WTC11 (cell line): Measurements from ENCODE around the gene CIDEC.

Experiments
- CBFB ChIP-seq: sonication (generic); formaldehyde crosslinking; IDR thresholded peaks from 2 replicates; pipeline ENCODE4 v1.8.1; 2022; ENCODE audit warnings: mild to moderate bottlenecking, low read depth, missing genetic modification reagents
- JUN ChIP-seq: sonication (generic); formaldehyde crosslinking; IDR thresholded peaks from 2 replicates; pipeline ENCODE4 v1.8.0; 2023; ENCODE audit warnings: mild to moderate bottlenecking, missing genetic modification reagents
- NR1H2 ChIP-seq: sonication (generic); formaldehyde crosslinking; IDR thresholded peaks from 2 replicates; pipeline ENCODE4 v1.9.0; 2021; ENCODE audit warnings: mild to moderate bottlenecking, moderate library complexity, missing genetic modification reagents
- ZNF532 ChIP-seq: fragments of 250-450 bp; sonication (Bioruptor Pico); IDR thresholded peaks from 2 replicates; pipeline ENCODE4 v1.9.0; 2021; ENCODE audit warnings: mild to moderate bottlenecking, borderline replicate concordance
- TF ChIP-seq, protein P1 (sequence below): fragments of 200-600 bp; IDR thresholded peaks from 2 replicates; pipeline ENCODE4 v1.8.0; 2022; ENCODE audit warnings: antibody characterized with exemption
- TF ChIP-seq, protein P2 (sequence below): sonication (generic); formaldehyde crosslinking; IDR thresholded peaks from 2 replicates; pipeline ENCODE4 v1.8.1; 2022; ENCODE audit warnings: low read depth, missing genetic modification reagents, borderline replicate concordance
- TF ChIP-seq, protein P3 (sequence below): sonication (generic); formaldehyde crosslinking; IDR thresholded peaks from 2 replicates; pipeline ENCODE4 v1.8.0; 2022; ENCODE audit warnings: mild to moderate bottlenecking, missing genetic modification reagents

- TF ChIP-seq, protein P1, sequence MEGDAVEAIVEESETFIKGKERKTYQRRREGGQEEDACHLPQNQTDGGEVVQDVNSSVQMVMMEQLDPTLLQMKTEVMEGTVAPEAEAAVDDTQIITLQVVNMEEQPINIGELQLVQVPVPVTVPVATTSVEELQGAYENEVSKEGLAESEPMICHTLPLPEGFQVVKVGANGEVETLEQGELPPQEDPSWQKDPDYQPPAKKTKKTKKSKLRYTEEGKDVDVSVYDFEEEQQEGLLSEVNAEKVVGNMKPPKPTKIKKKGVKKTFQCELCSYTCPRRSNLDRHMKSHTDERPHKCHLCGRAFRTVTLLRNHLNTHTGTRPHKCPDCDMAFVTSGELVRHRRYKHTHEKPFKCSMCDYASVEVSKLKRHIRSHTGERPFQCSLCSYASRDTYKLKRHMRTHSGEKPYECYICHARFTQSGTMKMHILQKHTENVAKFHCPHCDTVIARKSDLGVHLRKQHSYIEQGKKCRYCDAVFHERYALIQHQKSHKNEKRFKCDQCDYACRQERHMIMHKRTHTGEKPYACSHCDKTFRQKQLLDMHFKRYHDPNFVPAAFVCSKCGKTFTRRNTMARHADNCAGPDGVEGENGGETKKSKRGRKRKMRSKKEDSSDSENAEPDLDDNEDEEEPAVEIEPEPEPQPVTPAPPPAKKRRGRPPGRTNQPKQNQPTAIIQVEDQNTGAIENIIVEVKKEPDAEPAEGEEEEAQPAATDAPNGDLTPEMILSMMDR, result no peak
- TF ChIP-seq NR1H2 (CRISPR knock-in tag) (no peak), JUN (no peak), ZNF532 (CRISPR knock-in tag) (no peak), CBFB (no peak)
- TF ChIP-seq, protein P2, sequence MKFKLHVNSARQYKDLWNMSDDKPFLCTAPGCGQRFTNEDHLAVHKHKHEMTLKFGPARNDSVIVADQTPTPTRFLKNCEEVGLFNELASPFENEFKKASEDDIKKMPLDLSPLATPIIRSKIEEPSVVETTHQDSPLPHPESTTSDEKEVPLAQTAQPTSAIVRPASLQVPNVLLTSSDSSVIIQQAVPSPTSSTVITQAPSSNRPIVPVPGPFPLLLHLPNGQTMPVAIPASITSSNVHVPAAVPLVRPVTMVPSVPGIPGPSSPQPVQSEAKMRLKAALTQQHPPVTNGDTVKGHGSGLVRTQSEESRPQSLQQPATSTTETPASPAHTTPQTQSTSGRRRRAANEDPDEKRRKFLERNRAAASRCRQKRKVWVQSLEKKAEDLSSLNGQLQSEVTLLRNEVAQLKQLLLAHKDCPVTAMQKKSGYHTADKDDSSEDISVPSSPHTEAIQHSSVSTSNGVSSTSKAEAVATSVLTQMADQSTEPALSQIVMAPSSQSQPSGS, result no peak
- TF ChIP-seq, protein P3, sequence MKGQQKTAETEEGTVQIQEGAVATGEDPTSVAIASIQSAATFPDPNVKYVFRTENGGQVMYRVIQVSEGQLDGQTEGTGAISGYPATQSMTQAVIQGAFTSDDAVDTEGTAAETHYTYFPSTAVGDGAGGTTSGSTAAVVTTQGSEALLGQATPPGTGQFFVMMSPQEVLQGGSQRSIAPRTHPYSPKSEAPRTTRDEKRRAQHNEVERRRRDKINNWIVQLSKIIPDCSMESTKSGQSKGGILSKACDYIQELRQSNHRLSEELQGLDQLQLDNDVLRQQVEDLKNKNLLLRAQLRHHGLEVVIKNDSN (CRISPR knock-in tag), result no peak
These were observed 13.7 kb upstream of the CIDEC start for GRCh38 chr3:9893739-9894138.
